Measurements from ENCODE around the gene SLC6A18.

The SLC6A18 gene

DNA sequence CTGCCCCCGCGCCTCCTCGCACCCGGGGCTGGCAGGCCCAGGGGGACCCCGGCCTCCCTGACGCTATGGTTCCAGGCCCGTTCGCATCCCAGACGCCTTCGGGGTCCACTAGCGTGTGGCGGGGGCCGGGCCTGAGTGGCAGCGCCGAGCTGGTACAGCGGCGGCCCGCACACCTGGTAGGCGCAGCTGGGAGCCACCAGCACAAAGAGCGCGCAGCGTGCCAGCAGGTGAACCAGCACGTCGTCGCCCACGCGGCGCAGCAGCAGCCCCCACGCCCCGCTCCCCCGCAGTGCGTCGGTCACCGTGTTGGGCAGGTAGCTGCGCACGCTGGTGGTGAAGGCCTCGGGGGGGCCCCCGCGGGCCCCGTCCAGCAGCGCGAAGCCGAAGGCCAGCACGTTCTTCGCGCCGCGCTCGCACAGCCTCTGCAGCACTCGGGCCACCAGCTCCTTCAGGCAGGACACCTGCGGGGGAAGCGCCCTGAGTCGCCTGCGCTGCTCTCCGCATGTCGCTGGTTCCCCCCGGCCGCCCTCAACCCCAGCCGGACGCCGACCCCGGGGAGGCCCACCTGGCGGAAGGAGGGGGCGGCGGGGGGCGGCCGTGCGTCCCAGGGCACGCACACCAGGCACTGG lies 69.1 kb downstream of the SLC6A18 start:
- TF ChIP-seq EZH2phosphoT487 (IDR thresholded peaks at IDR 0.05; ENCODE audit: borderline replicate concordance, low read length), result no peak
- TF ChIP-seq, protein P1, sequence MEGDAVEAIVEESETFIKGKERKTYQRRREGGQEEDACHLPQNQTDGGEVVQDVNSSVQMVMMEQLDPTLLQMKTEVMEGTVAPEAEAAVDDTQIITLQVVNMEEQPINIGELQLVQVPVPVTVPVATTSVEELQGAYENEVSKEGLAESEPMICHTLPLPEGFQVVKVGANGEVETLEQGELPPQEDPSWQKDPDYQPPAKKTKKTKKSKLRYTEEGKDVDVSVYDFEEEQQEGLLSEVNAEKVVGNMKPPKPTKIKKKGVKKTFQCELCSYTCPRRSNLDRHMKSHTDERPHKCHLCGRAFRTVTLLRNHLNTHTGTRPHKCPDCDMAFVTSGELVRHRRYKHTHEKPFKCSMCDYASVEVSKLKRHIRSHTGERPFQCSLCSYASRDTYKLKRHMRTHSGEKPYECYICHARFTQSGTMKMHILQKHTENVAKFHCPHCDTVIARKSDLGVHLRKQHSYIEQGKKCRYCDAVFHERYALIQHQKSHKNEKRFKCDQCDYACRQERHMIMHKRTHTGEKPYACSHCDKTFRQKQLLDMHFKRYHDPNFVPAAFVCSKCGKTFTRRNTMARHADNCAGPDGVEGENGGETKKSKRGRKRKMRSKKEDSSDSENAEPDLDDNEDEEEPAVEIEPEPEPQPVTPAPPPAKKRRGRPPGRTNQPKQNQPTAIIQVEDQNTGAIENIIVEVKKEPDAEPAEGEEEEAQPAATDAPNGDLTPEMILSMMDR (IDR thresholded peaks at IDR 0.05; ENCODE audit: low read depth, low read length, poor library complexity, severe bottlenecking), result no peak
- Histone ChIP-seq H3K4me3 (ENCODE audit: low read length) (peak overlapping the region; percentile 90), H3K9me3 (ENCODE audit: control insufficient read depth, insufficient read depth, low read length) (no peaks in the 10 kb centered on the region), H4K20me1 (ENCODE audit: control insufficient read depth, insufficient read depth, low read depth, low read length) (no peaks in the 10 kb centered on the region), H3K36me3 (ENCODE audit: control insufficient read depth, low read length) (peaks cover 41% of the 10 kb centered on the region), H3K9me2 (replicated peaks; ENCODE audit: control insufficient read depth, low read length) (no peaks in the 10 kb centered on the region), H3K4me1 (ENCODE audit: control insufficient read depth, low read length) (peaks cover 71% of the 10 kb centered on the region), H3F3A (ENCODE audit: control insufficient read depth, insufficient read depth) (peaks cover 11% of the 10 kb centered on the region; the same call in 1 of the 2 replicates), H3K79me2 (ENCODE audit: control insufficient read depth, low read length) (peaks cover 61% of the 10 kb centered on the region), H3K27me3 (ENCODE audit: control insufficient read depth, low read length) (no peaks in the 10 kb centered on the region), H3K4me2 (ENCODE audit: low read length) (peak overlapping the region; percentile 90), H3K27ac (ENCODE audit: low read depth, low read length) (peak overlapping the region; percentile 55)

DNA sequence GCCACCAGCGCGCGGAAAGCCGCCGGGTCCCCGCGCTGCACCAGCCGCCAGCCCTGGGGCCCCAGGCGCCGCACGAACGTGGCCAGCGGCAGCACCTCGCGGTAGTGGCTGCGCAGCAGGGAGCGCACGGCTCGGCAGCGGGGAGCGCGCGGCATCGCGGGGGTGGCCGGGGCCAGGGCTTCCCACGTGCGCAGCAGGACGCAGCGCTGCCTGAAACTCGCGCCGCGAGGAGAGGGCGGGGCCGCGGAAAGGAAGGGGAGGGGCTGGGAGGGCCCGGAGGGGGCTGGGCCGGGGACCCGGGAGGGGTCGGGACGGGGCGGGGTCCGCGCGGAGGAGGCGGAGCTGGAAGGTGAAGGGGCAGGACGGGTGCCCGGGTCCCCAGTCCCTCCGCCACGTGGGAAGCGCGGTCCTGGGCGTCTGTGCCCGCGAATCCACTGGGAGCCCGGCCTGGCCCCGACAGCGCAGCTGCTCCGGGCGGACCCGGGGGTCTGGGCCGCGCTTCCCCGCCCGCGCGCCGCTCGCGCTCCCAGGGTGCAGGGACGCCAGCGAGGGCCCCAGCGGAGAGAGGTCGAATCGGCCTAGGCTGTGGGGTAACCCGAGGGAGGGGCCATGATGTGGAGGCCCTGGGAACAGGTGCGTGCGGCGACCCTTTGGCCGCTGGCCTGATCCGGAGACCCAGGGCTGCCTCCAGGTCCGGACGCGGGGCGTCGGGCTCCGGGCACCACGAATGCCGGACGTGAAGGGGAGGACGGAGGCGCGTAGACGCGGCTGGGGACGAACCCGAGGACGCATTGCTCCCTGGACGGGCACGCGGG lies 69.9 kb downstream of the SLC6A18 start, which contains the start of gene TERT:
Gene TERT, minus strand, starts transcription at position 234 of the 815 bp plus-strand sequence. Its CDS starts 79 bp downstream, at position 155.
- H3K4me1 ChIP-seq (ENCODE audit: control insufficient read depth, low read length), result peaks cover 79% of the 10 kb centered on the region
- H3K4me3 ChIP-seq (ENCODE audit: low read length), result peak within 1 kb of the TSS; percentile 90
- peaks cover 41% of the 10 kb centered on the region for H3K36me3 ChIP-seq (ENCODE audit: control insufficient read depth, low read length)
- no peaks in the 10 kb centered on the region for H3K9me3 ChIP-seq (ENCODE audit: control insufficient read depth, insufficient read depth, low read length)
- peak within 1 kb of the TSS; percentile 64 for H3K27ac ChIP-seq (ENCODE audit: low read depth, low read length)
- H3K27me3 ChIP-seq (ENCODE audit: control insufficient read depth, low read length), result no peaks in the 10 kb centered on the region
- H3K9me2 ChIP-seq (replicated peaks; ENCODE audit: control insufficient read depth, low read length), result no peaks in the 10 kb centered on the region
- no peaks in the 10 kb centered on the region for H4K20me1 ChIP-seq (ENCODE audit: control insufficient read depth, insufficient read depth, low read depth, low read length)
- peaks cover 61% of the 10 kb centered on the region for H3K79me2 ChIP-seq (ENCODE audit: control insufficient read depth, low read length)
- H3F3A ChIP-seq (ENCODE audit: control insufficient read depth, insufficient read depth), result peaks cover 11% of the 10 kb centered on the region; the same call in 1 of the 2 replicates
- TF ChIP-seq, protein P1 (IDR thresholded peaks at IDR 0.05; ENCODE audit: low read depth, low read length, poor library complexity, severe bottlenecking), result peak; percentile 14
- TF ChIP-seq EZH2phosphoT487 (IDR thresholded peaks at IDR 0.05; ENCODE audit: borderline replicate concordance, low read length), result no peak
- peak within 1 kb of the TSS; percentile 90 for H3K4me2 ChIP-seq (ENCODE audit: low read length)

DNA sequence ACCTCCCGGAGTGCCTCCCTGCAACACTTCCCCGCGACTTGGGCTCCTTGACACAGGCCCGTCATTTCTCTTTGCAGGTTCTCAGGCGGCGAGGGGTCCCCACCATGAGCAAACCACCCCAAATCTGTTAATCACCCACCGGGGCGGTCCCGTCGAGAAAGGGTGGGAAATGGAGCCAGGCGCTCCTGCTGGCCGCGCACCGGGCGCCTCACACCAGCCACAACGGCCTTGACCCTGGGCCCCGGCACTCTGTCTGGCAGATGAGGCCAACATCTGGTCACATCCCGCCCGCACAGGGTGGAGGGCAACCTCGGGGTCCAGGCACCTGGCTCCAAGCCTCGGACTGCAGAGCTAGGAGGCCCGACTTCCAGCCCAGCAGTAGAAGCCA lies 70.5 kb downstream of the SLC6A18 start:
- peaks cover 58% of the 10 kb centered on the region for H3K79me2 ChIP-seq (ENCODE audit: control insufficient read depth, low read length)
- H3K27ac ChIP-seq (ENCODE audit: low read depth, low read length), result peak overlapping the region; percentile 64
- no peaks in the 10 kb centered on the region for H3K27me3 ChIP-seq (ENCODE audit: control insufficient read depth, low read length)
- H3K9me3 ChIP-seq (ENCODE audit: control insufficient read depth, insufficient read depth, low read length), result no peaks in the 10 kb centered on the region
- no peaks in the 10 kb centered on the region for H4K20me1 ChIP-seq (ENCODE audit: control insufficient read depth, insufficient read depth, low read depth, low read length)
- TF ChIP-seq EZH2phosphoT487 (IDR thresholded peaks at IDR 0.05; ENCODE audit: borderline replicate concordance, low read length), result no peak
- TF ChIP-seq, protein P1 (IDR thresholded peaks at IDR 0.05; ENCODE audit: low read depth, low read length, poor library complexity, severe bottlenecking), result no peak
- no peaks in the 10 kb centered on the region for H3K9me2 ChIP-seq (replicated peaks; ENCODE audit: control insufficient read depth, low read length)
- H3K4me2 ChIP-seq (ENCODE audit: low read length), result peak overlapping the region; percentile 90
- H3K4me1 ChIP-seq (ENCODE audit: control insufficient read depth, low read length), result peaks cover 81% of the 10 kb centered on the region
- H3K4me3 ChIP-seq (ENCODE audit: low read length), result peak overlapping the region; percentile 90
- peaks cover 41% of the 10 kb centered on the region for H3K36me3 ChIP-seq (ENCODE audit: control insufficient read depth, low read length)
- H3F3A ChIP-seq (ENCODE audit: control insufficient read depth, insufficient read depth), result peaks cover 11% of the 10 kb centered on the region; the same call in 1 of the 2 replicates
